ENCODE measurements around the gene RGL1. TPM values are rescaled to one million over a fixed set of nuclear protein-coding genes. Genes with fewer than 3 reads are reported as not detected.

The RGL1 gene
- total RNA-seq, 1 donor = 33.2 TPM

- no peak overlapping the region for H3K4me3 ChIP-seq (ENCODE audit: low read depth, low read length)
- TF ChIP-seq CTCF (IDR thresholded peaks at IDR 0.05; ENCODE audit: insufficient read depth, low read depth, low read length) = peak; percentile 82
Measured at GRCh38 chr1:183915625-183916510, 110.9 kb downstream of the RGL1 start.

DNA sequence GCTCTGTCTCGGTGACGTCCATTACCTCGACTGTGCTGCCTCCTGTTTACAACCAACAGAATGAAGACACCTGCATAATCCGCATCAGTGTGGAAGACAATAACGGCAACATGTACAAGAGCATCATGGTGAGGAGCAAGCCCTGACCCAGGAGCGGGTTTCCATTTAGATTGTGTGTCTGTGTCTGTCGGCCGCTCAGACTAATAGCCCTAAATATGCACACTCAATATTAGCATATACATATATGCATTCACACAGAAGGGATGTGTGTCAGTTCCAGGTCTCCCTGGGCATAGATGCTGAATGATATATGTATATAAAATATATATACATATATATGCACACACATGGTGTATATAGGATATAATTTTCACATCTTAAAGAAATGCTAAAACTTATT is 111.7 kb downstream of the RGL1 start:
- H3K4me3 ChIP-seq (ENCODE audit: low read depth, low read length) = no peak overlapping the region
- no peak for TF ChIP-seq CTCF (IDR thresholded peaks at IDR 0.05; ENCODE audit: insufficient read depth, low read depth, low read length)
- no peak for DNase-seq (ENCODE audit: low read depth)

More at GRCh38 chr1:183915625-183916510, 110.9 kb downstream of the RGL1 start:
- DNase-seq (ENCODE audit: low read depth) = peak; percentile 98

DNA sequence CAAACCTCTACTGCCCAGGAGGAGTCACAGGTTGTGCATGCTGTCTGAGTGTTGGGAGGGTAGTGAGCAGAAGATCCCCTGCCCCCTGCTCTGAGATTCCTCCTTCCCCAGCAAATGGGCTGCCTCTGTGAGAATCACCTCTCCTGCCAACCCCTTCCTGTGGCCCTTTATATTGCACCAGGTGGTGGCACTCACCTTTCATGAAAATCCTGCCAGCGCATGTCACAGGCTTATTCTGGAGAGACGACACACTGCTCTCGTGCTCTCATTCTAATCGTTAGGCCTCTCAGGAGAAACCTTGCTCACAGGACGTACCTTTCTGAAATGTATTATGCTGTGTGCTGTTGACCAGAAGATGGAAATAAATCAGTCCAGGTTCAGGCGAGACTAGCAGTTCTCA is 113.7 kb downstream of the RGL1 start:
- H3K4me3 ChIP-seq (ENCODE audit: low read depth, low read length) = no peak overlapping the region
- TF ChIP-seq CTCF (IDR thresholded peaks at IDR 0.05; ENCODE audit: insufficient read depth, low read depth, low read length) = no peak
- DNase-seq (ENCODE audit: low read depth) = no peak

DNA sequence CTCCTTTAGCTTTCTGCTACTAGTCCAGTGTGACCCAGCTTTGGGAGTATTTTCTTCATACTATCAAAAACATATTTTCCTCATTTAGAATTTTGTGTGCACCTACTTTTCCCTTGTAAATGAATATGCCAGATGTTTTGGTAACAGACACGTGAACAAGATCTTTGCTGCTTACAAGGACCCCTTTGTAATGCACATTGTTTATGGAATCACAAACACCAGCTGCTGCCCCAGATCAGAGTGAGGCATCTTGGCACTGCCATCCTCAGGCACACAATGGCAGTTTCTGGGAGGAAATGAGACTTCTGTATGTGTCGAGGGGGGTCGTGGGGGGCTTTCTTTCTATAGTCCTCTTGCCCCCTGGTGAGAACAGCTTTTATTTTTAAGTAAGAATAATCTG is 115.7 kb downstream of the RGL1 start:
- DNase-seq (ENCODE audit: low read depth) = no peak
- H3K4me3 ChIP-seq (ENCODE audit: low read depth, low read length) = no peak overlapping the region
- no peak for TF ChIP-seq CTCF (IDR thresholded peaks at IDR 0.05; ENCODE audit: insufficient read depth, low read depth, low read length)

DNA sequence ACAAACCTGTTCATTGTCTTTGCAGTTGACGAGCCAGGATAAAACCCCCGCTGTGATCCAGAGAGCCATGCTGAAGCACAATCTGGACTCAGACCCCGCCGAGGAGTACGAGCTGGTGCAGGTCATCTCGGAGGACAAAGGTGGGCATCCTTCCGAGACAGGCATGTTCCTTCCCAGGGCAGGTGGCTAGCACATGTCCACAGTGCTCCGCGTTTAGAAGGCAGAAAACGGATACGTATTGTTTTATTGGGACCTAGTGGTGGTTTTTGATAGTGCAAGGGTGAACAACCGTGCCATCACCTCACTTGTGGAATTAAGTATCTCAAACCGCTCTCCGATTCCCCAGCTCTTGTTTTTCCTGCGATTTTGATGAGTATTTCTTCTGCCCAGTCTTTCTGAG is 117.3 kb downstream of the RGL1 start:
- no peak overlapping the region for H3K4me3 ChIP-seq (ENCODE audit: low read depth, low read length)
- no peak for DNase-seq (ENCODE audit: low read depth)
- peak; percentile 14 for TF ChIP-seq CTCF (IDR thresholded peaks at IDR 0.05; ENCODE audit: insufficient read depth, low read depth, low read length)

DNA sequence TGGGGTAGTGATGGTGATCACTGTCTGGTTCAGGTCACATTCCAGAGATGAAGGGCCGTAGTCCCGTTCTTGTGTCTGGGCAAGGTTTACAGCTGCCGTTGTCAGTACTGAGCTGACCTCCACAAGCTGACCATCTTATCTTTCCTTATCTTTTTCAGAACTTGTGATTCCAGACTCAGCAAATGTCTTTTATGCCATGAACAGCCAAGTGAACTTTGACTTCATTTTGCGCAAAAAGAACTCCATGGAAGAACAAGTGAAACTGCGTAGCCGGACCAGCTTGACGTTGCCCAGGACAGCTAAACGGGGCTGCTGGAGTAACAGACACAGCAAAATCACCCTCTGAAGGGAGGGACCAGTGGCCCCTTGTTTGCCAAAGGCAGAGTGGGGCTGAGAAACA is 121.0 kb downstream of the RGL1 start:
- no peak for TF ChIP-seq CTCF (IDR thresholded peaks at IDR 0.05; ENCODE audit: insufficient read depth, low read depth, low read length)
- DNase-seq (ENCODE audit: low read depth) = no peak
- no peak overlapping the region for H3K4me3 ChIP-seq (ENCODE audit: low read depth, low read length)

All from fibroblast of villous mesenchyme (primary cell).